Endothelial cell of hepatic sinusoid (primary cell): ENCODE results near the gene AMFR.

ENCODE experiments used
- in situ Hi-C: cut with HindIII; loops from 2 replicates; pipeline ENCODE4 v1.10.0; 2017; ENCODE audit warnings: low sequenced_read_pairs

Gene AMFR

GRCh38 chr16:56315955-56316354 lies 109.4 kb downstream of the AMFR start:
- in situ Hi-C loops: loop anchor here (5.0 kb wide), 1 partner anchor 64 kb away; no protein-coding TSS in a partner anchor

- in situ Hi-C loops: no loop called here
Observed at GRCh38 chr16:56314244-56314850, 111.0 kb downstream of the AMFR start.

GRCh38 chr16:56312556-56312955 lies 112.8 kb downstream of the AMFR start:
- in situ Hi-C loops: no loop called here

GRCh38 chr16:56312028-56312300 lies 113.4 kb downstream of the AMFR start:
- in situ Hi-C loops: no loop called here
